ENCODE data around the gene JOSD1.

Gene JOSD1

DNA sequence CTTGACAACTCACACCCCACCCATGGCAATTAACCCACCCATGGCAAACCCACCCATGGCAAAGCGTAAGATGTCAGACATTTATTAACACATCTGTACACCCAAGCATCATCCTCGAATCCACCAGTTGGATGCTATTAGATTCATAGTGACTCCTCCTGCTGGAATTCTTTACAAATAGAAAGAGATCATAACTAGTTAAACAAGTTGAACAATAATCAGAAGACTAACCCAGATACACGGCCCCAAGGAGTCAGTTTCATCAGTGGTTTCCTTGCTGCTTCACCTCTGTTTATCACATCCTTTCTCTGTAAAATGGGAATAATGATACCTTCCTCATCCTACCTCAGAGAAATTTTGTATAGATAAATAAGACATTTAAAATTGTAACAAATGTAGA is 10.1 kb upstream of the JOSD1 start:
- DNase-seq = no peak

GRCh38 chr22:38710351-38710750 is 9.6 kb upstream of the JOSD1 start:
- DNase-seq = no peak

GRCh38 chr22:38709306-38709705 is 8.6 kb upstream of the JOSD1 start:
- DNase-seq = no peak

DNA sequence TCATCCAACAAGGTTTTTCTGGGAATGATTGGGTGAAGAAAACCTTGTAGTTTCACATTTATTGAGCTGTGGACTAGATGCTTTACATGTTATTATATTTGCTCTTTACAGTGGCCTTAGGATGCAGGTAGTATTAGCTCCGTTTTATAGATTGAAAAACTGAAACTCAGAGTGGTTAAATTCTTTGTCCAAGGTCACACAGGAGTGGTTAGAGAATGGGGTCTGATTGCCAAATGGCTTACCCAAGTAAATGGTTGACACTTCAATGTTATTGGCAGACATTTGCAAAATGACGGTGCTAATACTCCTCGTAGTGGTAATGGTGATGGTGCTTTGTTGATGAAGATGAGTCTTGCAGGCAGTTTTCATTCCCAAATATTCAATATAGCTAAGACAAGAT is 7.2 kb upstream of the JOSD1 start:
- no peak for DNase-seq

GRCh38 chr22:38707346-38707745 is 6.6 kb upstream of the JOSD1 start:
- no peak for DNase-seq

- no peak for DNase-seq
Measured at GRCh38 chr22:38706901-38707195, 6.1 kb upstream of the JOSD1 start.

DNA sequence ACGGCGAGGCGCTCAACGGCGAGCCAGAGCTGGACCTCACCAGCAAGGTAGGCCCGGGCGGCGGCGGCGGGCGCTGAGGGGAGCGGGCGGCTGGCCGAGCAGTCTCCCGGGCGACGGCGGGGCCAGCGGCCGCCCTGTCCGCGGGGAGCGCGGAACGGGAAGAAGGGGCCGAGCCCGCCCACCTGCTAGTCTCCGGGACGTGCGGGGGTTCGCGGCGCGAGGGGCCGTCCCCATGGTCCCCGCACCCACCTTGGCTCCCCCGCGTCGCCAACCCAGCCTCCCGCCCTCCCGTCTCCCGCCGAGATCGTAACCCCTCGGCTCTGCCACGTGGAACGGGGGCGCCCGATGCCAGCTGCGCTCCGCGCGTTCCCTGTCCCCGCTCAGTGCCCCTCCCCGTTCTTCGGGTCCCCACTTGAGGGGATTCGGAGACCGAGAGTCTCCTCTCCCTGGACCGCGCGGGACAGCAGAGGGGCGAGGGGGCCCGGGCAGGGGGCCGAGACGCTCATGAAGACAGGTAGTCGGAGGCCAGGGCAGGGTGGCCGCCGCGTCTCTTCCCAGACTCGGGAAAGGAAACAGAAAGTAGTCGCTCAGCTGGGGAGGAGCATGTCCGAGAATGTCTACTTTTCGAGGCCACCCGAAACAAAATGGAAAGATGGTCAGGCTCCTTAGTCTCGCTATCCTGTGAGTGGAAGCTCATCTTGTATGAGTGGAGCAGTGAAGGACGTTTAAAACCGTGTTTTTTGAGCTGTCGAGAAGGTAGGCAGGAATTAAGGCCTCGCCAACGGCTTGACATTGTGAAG is 5.6 kb upstream of the JOSD1 start:
- DNase-seq = peak in 2 of 3 experiments; percentile 66 to 86

GRCh38 chr22:38705235-38706100 is 4.7 kb upstream of the JOSD1 start, which contains the start of gene GTPBP1:
Gene GTPBP1, plus strand, starts transcription at chr22:38705944. Its CDS starts 12 bp downstream, at chr22:38705956.
- DNase-seq = peak; percentile 99 to 100 (median 99)

DNA sequence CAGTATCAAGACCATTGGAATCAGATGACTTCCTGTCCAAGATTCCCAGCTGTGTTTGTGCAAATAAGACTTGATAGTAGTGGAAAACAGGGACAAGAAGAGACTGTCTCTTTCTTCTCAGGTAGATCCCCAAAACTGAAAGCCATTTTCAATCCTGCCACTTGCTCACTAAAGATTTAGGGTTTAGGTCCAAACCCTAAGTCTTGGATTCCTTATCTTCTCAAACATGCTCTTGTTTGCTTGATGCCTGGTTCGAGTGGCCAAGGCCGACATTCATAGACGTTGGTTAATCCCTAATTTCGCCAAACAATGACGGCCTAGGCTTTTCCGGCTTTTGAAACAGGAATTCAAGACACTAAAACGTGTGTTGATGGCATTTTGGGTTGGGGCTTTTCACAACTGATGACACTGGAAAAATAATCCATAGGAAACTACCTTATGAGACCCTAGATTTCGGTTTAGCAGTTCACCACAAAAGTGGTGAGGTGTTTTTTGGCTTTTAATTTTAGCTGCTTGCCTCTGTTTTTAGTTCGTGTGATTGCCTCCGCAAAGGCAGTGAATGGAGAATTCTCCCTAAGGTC is 4.0 kb upstream of the JOSD1 start:
- peak in 2 of 3 experiments; percentile 26 to 64 for DNase-seq

GRCh38 chr22:38700270-38700788 is 414 bp downstream of the JOSD1 start:
- DNase-seq = peak in 1 of 3 experiments; percentile 60

DNA sequence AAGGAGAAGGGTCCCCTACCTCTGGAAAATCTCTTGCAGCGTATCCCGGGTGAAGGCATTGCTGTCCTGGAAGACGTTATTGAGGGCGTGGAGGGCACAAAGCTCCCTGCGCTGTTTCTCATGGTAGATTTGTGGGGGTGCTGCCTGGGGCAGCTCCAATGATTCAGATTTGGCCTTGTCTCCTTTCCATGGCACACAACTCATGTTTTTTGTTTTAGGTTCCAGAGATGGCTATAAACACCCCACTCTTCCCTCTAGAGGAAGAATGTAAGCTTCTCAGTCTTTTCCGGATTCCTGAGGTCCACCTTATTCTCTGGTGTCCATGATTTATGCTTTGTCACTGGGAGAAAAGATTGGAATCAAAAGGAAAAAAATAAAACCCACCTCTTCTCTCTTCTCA is 959 bp downstream of the JOSD1 start:
- DNase-seq = peak in 1 of 3 experiments; percentile 42

DNA sequence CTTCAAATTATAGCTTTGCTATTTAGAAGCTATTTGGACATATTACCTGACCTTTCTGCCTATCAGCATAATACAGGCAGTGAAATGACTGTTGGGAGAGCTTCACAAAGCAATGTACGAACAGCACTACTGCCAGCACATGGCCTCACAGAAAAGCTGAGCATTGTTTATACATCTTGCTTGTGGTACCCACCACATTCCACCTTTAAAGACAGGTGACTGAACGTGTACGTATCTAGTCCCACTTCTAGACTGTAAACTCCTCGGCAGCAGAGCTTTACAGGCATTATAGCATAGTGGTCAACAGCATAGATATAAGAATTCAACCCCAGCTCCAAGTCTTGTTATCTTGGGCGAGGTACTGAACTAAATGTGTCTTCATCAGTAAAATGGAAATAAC is 1.6 kb downstream of the JOSD1 start:
- no peak for DNase-seq

DNA sequence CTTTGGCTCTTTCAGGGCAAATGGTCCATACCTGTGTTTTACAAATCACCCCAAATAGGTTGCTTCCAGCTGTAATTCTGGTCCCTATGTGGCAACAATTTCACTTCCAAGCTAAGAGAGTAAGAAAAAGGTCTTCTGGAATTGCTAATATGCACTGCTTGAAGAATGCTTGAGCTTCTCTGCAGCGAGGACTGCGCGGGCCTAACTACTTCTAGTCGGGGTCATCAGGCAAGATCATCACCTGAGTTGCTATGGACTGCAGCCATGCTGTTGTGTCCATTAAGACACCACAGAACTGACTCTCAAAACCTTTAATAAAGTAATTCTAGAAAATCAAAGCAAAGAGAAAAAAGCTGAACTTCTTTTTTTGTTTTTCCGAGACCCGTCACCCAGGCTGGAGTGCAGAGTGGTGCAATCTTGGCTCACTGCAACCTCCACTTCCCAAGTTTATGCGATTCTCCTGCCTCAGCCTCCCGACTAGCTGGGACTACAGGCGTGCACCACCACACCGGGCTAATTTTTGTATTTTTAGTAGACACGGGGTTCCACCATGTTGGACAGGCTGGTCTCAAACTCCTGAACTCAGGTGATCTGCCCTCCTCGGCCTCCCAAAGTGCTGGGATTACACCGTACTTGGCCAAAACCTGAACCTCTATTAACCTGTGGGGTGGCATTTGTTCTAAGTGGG is 2.2 kb downstream of the JOSD1 start:
- DNase-seq = no peak

- no peak for DNase-seq
Measured at GRCh38 chr22:38697425-38698089, 3.2 kb downstream of the JOSD1 start.

DNA sequence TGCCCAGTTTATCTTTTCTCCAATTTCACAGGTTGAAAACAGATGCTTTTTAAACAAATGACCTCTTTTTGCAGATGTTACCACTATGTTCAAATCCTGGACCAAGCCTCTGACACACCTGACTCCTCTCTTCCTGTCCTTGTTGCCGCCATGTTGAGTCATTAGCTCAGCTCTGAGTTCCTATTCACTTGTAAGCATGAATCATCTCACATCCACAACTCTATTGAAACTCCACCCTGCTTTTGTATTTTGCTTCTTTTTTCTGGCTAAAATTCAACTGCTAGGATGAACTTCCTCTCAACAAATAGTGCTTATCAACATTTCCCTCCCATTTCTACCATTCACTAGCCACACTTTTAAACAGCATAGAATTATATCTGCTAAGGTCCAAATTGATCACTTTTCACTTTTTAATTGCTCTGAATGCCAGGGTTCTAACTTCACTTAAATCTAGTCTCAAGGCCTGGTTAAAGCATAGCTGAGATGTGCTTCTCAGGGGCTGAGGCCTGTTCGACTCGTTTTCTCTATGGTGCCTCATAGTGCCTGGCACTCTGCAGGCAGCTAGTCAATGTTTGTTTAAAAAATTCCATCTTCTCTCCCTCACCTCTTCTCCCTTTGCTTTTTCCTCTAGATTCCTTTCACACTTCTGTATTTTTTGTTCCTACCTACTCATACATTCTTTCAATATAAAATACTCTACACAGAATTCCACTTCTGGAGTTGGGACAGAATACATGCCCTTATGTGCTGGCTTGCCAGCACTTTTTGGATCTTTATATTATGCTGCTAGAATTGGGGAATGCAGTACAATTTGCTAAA is 3.9 kb downstream of the JOSD1 start:
- DNase-seq = no peak

DNA sequence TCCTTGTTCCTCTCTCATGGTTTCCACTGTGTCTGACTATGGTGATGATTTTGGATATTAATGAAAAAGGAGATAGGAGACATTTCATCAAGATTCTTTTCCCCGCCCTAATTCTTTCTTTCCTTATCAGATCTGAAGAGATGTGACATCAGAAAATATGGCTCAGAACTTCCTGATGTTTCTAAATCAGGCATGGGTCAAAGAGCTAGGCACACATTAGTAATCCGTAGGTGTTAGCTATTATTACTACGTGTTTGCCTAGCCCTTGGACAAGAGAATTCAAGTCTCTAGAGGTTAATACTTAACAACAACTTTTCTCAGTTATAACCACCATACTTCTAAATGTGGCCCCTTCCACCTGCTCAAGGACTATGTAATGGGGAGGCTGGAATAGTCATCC is 5.8 kb downstream of the JOSD1 start:
- no peak for DNase-seq

GRCh38 chr22:38694049-38694448 is 6.7 kb downstream of the JOSD1 start:
- no peak for DNase-seq

DNA sequence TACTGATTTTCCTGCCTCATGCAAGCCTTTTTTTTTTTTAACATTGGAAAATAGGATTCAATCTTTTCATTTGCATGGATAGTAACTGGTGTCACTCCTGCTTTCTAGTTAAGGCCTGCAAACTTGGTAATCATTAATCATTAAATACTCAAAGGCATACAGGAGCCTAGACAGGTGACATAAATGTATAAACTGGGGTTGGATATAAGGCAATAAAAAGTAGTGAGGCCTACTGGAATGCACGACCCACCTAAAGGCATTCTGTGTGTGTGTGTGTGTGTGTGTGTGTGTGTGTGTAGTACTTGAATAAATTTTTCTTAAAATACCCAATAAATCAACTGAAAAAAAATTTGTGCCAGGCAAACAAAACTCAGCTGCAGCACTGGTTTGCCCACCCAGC is 11.1 kb downstream of the JOSD1 start:
- DNase-seq = no peak

DNA sequence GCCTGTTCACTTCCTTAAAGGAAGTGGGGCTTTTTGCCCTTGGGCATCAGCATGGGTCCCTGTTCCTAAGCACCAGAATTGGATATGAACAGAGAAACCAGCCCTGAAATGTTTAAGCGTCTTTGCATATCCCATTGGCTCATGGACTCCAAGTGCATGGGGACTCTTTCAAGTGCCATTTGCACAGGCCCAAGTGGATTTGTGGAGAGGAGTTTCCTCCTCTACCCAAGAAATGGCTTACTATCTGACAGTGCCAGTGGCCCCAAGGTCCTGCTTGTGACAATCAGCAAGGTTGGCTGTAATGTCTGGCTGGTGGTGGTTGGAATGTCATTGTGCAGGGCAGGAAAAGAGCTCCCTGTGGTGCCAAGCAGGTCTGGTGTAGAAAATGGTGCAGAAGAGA is 15.0 kb downstream of the JOSD1 start:
- DNase-seq = no peak

- no peak for DNase-seq
Measured at GRCh38 chr22:38684895-38685294, 15.8 kb downstream of the JOSD1 start.

DNA sequence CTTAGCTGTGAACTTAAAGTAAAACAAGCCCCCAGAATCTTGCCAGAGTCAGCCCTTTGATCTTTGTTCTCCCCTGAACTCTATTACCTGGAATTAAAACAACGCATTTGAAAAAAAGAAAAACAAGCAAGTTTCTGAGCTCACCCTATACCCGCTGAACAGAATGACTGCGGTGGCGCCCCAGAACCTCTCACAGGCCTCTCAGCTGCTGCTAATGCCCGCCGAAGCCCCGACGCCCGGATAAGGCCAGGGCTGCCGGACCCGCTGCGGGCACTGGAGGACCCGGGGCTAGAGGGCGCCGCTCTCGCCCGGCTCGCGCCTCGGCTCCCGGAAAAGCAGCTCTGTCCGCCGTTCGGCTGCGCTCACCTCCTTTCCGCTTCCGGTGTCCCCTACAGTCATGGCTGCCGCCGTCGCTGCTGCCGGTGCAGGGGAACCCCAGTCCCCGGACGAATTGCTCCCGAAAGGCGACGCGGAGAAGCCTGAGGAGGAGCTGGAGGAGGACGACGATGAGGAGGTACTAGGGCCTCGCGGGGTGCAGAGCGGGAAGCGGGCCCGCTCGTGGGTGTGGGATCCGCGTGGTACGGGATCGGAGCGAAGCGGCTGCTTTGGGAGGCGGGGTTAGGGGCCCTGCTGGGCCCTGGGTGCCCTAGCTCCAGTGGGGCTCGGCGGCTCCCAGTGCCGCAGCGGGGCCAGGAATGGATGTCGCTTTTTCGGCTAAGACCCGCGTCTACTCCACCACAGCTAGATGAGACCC is 19.0 kb downstream of the JOSD1 start, which contains the start of gene TOMM22:
TOMM22 (plus strand) TSS at position 376 of the 754 bp plus-strand sequence; CDS start at position 398, 22 bp downstream.
- peak; percentile 71 to 85 (median 77) for DNase-seq
